OCI-LY1 (cell line): Measurements from ENCODE around the gene KCNN2.

Experiments used
- EZH2 ChIP-seq: fragments of 200-600 bp; sonication (generic), shearing (Covaris generic); IDR thresholded peaks from 2 replicates; pipeline ENCODE4 v1.8.0; 2017; ENCODE audit warnings: borderline replicate concordance, mixed run types, mild to moderate bottlenecking, antibody characterized with exemption, low read length, moderate library complexity, mixed read lengths
- TF ChIP-seq, protein P1 (sequence below): fragments of 200-600 bp; sonication (generic), shearing (Covaris generic); IDR thresholded peaks from 2 replicates; pipeline ENCODE4 v1.5.1; 2017; ENCODE audit warnings: mild to moderate bottlenecking, antibody characterized with exemption, low read length, moderate library complexity, mixed read lengths

DNA sequence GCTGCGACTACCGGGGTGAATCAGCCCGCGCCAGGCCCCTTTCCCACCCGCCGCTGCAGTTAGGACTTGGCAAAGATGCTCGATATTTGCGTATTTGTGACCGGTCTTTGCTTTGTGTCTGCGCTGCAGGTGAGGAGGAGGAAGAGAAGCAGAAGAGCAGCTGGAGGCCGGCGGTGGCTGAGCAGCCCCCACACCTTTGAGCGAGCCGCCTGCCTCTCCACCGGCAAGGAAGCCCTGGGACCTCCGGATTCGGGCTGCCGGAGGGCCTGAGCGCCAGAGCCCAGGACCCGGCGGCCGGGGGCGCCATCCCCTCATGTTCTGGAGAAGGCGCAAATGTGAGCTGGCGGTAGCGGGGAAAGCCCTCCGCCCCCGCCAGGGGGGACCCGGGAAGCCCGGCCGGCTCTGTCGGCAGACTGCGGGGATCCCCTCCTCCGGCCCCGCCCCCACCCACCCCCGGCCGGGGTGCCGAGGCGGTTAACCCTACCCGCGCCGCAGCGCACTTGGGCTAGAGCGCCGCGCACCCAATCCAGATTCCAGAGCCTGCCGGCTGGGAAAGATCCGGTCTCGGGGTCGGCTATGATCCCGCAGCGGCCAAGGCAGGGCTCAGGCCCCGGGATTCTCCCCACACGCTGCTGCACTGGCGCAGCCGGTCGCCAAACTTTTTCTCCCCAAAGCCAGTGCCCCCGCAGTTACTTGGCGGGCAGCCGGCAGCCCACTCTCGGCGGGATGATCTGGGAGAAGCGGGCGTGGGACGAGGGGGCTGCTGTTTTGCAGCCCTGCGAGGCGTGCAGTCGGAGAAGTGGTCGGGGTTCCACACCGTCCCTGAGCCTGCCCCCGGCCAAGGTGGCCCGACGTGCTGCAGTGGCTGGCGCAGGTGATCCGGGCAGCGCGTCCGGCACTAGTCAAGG is 800 bp upstream of the KCNN2 start:
- TF ChIP-seq, protein P1, sequence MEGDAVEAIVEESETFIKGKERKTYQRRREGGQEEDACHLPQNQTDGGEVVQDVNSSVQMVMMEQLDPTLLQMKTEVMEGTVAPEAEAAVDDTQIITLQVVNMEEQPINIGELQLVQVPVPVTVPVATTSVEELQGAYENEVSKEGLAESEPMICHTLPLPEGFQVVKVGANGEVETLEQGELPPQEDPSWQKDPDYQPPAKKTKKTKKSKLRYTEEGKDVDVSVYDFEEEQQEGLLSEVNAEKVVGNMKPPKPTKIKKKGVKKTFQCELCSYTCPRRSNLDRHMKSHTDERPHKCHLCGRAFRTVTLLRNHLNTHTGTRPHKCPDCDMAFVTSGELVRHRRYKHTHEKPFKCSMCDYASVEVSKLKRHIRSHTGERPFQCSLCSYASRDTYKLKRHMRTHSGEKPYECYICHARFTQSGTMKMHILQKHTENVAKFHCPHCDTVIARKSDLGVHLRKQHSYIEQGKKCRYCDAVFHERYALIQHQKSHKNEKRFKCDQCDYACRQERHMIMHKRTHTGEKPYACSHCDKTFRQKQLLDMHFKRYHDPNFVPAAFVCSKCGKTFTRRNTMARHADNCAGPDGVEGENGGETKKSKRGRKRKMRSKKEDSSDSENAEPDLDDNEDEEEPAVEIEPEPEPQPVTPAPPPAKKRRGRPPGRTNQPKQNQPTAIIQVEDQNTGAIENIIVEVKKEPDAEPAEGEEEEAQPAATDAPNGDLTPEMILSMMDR, result no peak
- TF ChIP-seq EZH2, result no peak
